Right hindlimb (tissue), 1 donor: ENCODE results near the gene JAZF1.
"Not testable (repeated sequence)": the region's sequence is repeated elsewhere in the genome, so short reads cannot be mapped to it uniquely, and the experiment has no call there.

ENCODE experiments used
- DNase-seq: peaks from one replicate; pipeline ENCODE4 v3.0.0-alpha.2; 2018

JAZF1 gene

GRCh38 chr7:27897001-27897400 lies 283.6 kb downstream of the JAZF1 start:
- DNase-seq, result no peak

- no peak for DNase-seq
These were observed 285.0 kb downstream of the JAZF1 start for GRCh38 chr7:27895551-27895950.

- no peak for DNase-seq
These were observed 290.3 kb downstream of the JAZF1 start for GRCh38 chr7:27890205-27890849.

- no peak for DNase-seq
These were observed 290.8 kb downstream of the JAZF1 start for GRCh38 chr7:27889800-27890199.

- no peak for DNase-seq
These were observed 291.9 kb downstream of the JAZF1 start for GRCh38 chr7:27888736-27889135.

- not testable (repeated sequence) for DNase-seq
These were observed 293.9 kb downstream of the JAZF1 start for GRCh38 chr7:27886710-27887109.

- DNase-seq, result no peak
These were observed 294.9 kb downstream of the JAZF1 start for GRCh38 chr7:27885652-27886051.

GRCh38 chr7:27883696-27884095 lies 296.9 kb downstream of the JAZF1 start:
- DNase-seq, result no peak

- DNase-seq, result no peak
These were observed 303.8 kb downstream of the JAZF1 start for GRCh38 chr7:27876756-27877155.

GRCh38 chr7:27875832-27876231 lies 304.8 kb downstream of the JAZF1 start:
- DNase-seq, result no peak

GRCh38 chr7:27875061-27875460 lies 305.5 kb downstream of the JAZF1 start:
- DNase-seq, result no peak

GRCh38 chr7:27873981-27874957 lies 306.3 kb downstream of the JAZF1 start:
- DNase-seq, result peak; percentile 41

GRCh38 chr7:27872356-27873275 lies 308.0 kb downstream of the JAZF1 start:
- no peak for DNase-seq

GRCh38 chr7:27871866-27872265 lies 308.7 kb downstream of the JAZF1 start:
- no peak for DNase-seq

- no peak for DNase-seq
These were observed 309.5 kb downstream of the JAZF1 start for GRCh38 chr7:27871086-27871485.

GRCh38 chr7:27870595-27870994 lies 310.0 kb downstream of the JAZF1 start:
- no peak for DNase-seq

- no peak for DNase-seq
These were observed 311.5 kb downstream of the JAZF1 start for GRCh38 chr7:27869056-27869455.

- DNase-seq, result no peak
These were observed 312.5 kb downstream of the JAZF1 start for GRCh38 chr7:27868131-27868550.

- DNase-seq, result no peak
These were observed 313.5 kb downstream of the JAZF1 start for GRCh38 chr7:27866828-27867672.

- no peak for DNase-seq
These were observed 314.3 kb downstream of the JAZF1 start for GRCh38 chr7:27866256-27866655.

GRCh38 chr7:27863880-27864279 lies 316.7 kb downstream of the JAZF1 start:
- peak; percentile 46 for DNase-seq

- no peak for DNase-seq
These were observed 318.8 kb downstream of the JAZF1 start for GRCh38 chr7:27861747-27862146.
